Mesenchymal stem cell (in vitro differentiated cells and primary cell): Measurements from ENCODE around the gene NMRK1. TPM values are rescaled to one million over a fixed set of nuclear protein-coding genes. Genes with fewer than 3 reads are reported as not detected.

ENCODE experiments used
- DNase-seq: peaks from one replicate; pipeline ENCODE4 v3.0.0-alpha.2; 2013
- H2AFZ ChIP-seq: one replicate; pipeline ENCODE4 v1.6.1; 2013; ENCODE audit warnings: low read depth, mild to moderate bottlenecking, control low read depth, inconsistent platforms, low read length, moderate library complexity
- H2AK5ac ChIP-seq: 2 replicates; pipeline ENCODE4 v1.6.1; 2013; ENCODE audit warnings: low read length, moderate library complexity, mild to moderate bottlenecking, inconsistent platforms; ENCODE audit not compliant: severe bottlenecking
- H2BK120ac ChIP-seq: one replicate; pipeline ENCODE4 v1.6.1; 2013; ENCODE audit warnings: low read depth, mild to moderate bottlenecking, inconsistent platforms, low read length, moderate library complexity
- H2BK12ac ChIP-seq, 2 experiments: one replicate each; pipeline ENCODE4 v1.6.1; 2013; ENCODE audit warnings: inconsistent platforms in 2 of 2, low read length in 2 of 2, mild to moderate bottlenecking in 2 of 2, moderate library complexity in 2 of 2, control low read depth in 1 of 2
- H2BK15ac ChIP-seq: one replicate; pipeline ENCODE4 v1.6.1; 2013; ENCODE audit warnings: mild to moderate bottlenecking, low read depth, inconsistent platforms; ENCODE audit not compliant: poor library complexity, severe bottlenecking
- H2BK5ac ChIP-seq: 2 replicates; pipeline ENCODE4 v1.6.1; 2013; ENCODE audit warnings: low read depth, mild to moderate bottlenecking, low read length, control low read depth, inconsistent platforms; ENCODE audit not compliant: poor library complexity, severe bottlenecking
- H3K14ac ChIP-seq, 2 experiments: one replicate each; pipeline ENCODE4 v1.6.1; 2013; ENCODE audit warnings: inconsistent platforms in 2 of 2, low read length in 2 of 2, control low read depth in 1 of 2, mild to moderate bottlenecking in 1 of 2, moderate library complexity in 1 of 2
- H3K18ac ChIP-seq, 2 experiments: one replicate each; pipeline ENCODE4 v1.6.1; 2013; ENCODE audit warnings: inconsistent platforms in 2 of 2, low read length in 2 of 2, control low read depth in 1 of 2, low read depth in 1 of 2, mild to moderate bottlenecking in 1 of 2
- H3K23ac ChIP-seq, 2 experiments: one replicate each; pipeline ENCODE4 v1.6.1; 2013; ENCODE audit warnings: inconsistent platforms in 2 of 2, low read length in 2 of 2, mild to moderate bottlenecking in 2 of 2, moderate library complexity in 2 of 2, control low read depth in 1 of 2
- H3K27ac ChIP-seq: 2 replicates; pipeline ENCODE4 v1.5.1; 2013; ENCODE audit warnings: mild to moderate bottlenecking, moderate library complexity, low read length, control low read depth, inconsistent platforms; ENCODE audit not compliant: poor library complexity, severe bottlenecking
- H3K27me3 ChIP-seq, 2 experiments: 2 replicates each; pipeline versions ENCODE4 v1.6.1 to v1.7.0; 2013; ENCODE audit warnings: low read length in 2 of 2, mild to moderate bottlenecking in 2 of 2, moderate library complexity in 2 of 2, control low read depth in 1 of 2, inconsistent platforms in 1 of 2; ENCODE audit not compliant: control insufficient read depth in 1 of 2, insufficient read depth in 1 of 2
- H3K36me3 ChIP-seq, 2 experiments: 2 replicates each; pipeline versions ENCODE4 v1.6.1 to v1.7.0; 2013; ENCODE audit warnings: low read length in 2 of 2, control low read depth in 1 of 2, inconsistent platforms in 1 of 2, low read depth in 1 of 2, mild to moderate bottlenecking in 1 of 2; ENCODE audit not compliant: insufficient read depth in 2 of 2, control insufficient read depth in 1 of 2
- H3K4ac ChIP-seq, 2 experiments: one replicate each; pipeline ENCODE4 v1.6.1; 2013; ENCODE audit warnings: inconsistent platforms in 2 of 2, low read length in 2 of 2, mild to moderate bottlenecking in 2 of 2, moderate library complexity in 2 of 2, control low read depth in 1 of 2, low read depth in 1 of 2
- H3K4me1 ChIP-seq: 2 replicates; pipeline ENCODE4 v1.6.1; 2013; ENCODE audit warnings: low read depth, low read length, control low read depth; ENCODE audit not compliant: control insufficient read depth, insufficient read depth
- H3K4me2 ChIP-seq: 2 replicates; pipeline ENCODE4 v1.6.1; 2013; ENCODE audit warnings: low read length, mild to moderate bottlenecking, inconsistent platforms; ENCODE audit not compliant: poor library complexity, severe bottlenecking
- H3K4me3 ChIP-seq, 2 experiments: 2 replicates each; pipeline versions ENCODE4 v1.5.1 to v1.7.0; 2013; ENCODE audit warnings: low read length in 2 of 2, mild to moderate bottlenecking in 2 of 2, control low read depth in 1 of 2, low read depth in 1 of 2; ENCODE audit not compliant: insufficient read depth in 1 of 2
- H3K79me1 ChIP-seq: replicated peaks from 2 replicates; pipeline ENCODE4 v1.6.1; 2013; ENCODE audit warnings: mild to moderate bottlenecking, control low read depth, low read length, inconsistent platforms; ENCODE audit not compliant: poor library complexity, severe bottlenecking
- H3K9ac ChIP-seq: 2 replicates; pipeline ENCODE4 v1.7.0; 2013; ENCODE audit warnings: mild to moderate bottlenecking, low read length, moderate library complexity
- H3K9me3 ChIP-seq: 2 replicates; pipeline ENCODE4 v1.7.0; 2013; ENCODE audit warnings: mild to moderate bottlenecking, low read length; ENCODE audit not compliant: control insufficient read depth
- H4K8ac ChIP-seq: one replicate; pipeline ENCODE4 v1.6.1; 2013; ENCODE audit warnings: inconsistent platforms, mild to moderate bottlenecking, low read length, moderate library complexity
- H4K91ac ChIP-seq: one replicate; pipeline ENCODE4 v1.6.1; 2013; ENCODE audit warnings: mild to moderate bottlenecking, low read length, inconsistent platforms
- WGBS: methylation state at CpG from one replicate; pipeline ENCODE4 v1.1.7; 2013; ENCODE audit warnings: mixed read lengths; 5-methylcytosine and 5-hydroxymethylcytosine counted together
- small RNA-seq: library from polyadenylated mRNA; stranded (forward); fragments of <200 nt; extraction: miRNeasy Mini kit (QIAGEN cat#:217004); gene quantifications from one replicate; pipeline ENCODE3, GENCODE V24; 2013; ENCODE audit warnings: low read depth

NMRK1 gene

GRCh38 chr9:75017378-75017777, 70.6 kb downstream of the NMRK1 start:
- Histone ChIP-seq H2AK5ac (no peak overlapping the region), H3K4ac (no peak overlapping the region), H3K14ac (no peak overlapping the region), H3K79me1 (peaks cover 15% of the 10 kb centered on the region), H4K91ac (no peak overlapping the region), H3K9ac (peak overlapping the region; percentile 3), H2BK120ac (no peak overlapping the region), H3K27ac (no peak overlapping the region), H3K4me1 (no peaks in the 10 kb centered on the region), H4K8ac (no peak overlapping the region), H3K23ac (no peak overlapping the region), H2BK15ac (no peak overlapping the region), H3K36me3 (peaks cover 0 to 26% of the 10 kb centered on the region in 2 experiments), H3K18ac (no peak overlapping the region), H2AFZ (no peak overlapping the region), H3K4me2 (no peak overlapping the region), H2BK12ac (no peak overlapping the region), H2BK5ac (no peak overlapping the region), H3K27me3 (no peaks in the 10 kb centered on the region), H3K9me3 (no peaks in the 10 kb centered on the region), H3K4me3 (no peak overlapping the region)
- 94% methylated on average over 2 of the region's 3 CpGs for whole genome bisulfite sequencing
- DNase-seq, result no peak

DNA sequence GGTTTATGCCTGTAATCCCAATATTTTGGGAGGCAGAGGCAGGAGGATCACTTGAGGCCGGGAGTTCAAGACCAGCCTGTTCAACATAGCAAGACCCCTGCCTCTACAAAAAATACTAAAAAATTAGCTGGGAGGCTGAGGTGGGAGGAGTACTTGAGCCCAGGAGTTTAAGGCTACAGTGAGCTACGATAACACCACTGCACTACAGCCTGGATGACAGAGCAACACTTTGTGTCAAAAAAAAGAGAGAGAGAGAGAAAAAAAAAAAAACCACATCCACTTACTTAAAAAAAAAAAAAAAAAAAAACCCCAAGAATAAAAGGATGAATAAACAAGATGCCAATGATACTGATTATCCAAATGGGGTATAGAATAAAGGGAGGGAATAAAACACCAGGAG, 74.2 kb downstream of the NMRK1 start:
- H3K9ac ChIP-seq, result no peak overlapping the region
- no peak overlapping the region for H2AK5ac ChIP-seq
- peaks cover 4% of the 10 kb centered on the region for H3K79me1 ChIP-seq
- no peaks in the 10 kb centered on the region for H3K4me1 ChIP-seq
- H3K9me3 ChIP-seq, result peaks cover 2% of the 10 kb centered on the region
- no peak overlapping the region for H4K8ac ChIP-seq
- H3K18ac ChIP-seq, result no peak overlapping the region
- peaks cover 4 to 47% of the 10 kb centered on the region in 2 experiments for H3K36me3 ChIP-seq
- no peak overlapping the region for H2BK12ac ChIP-seq
- DNase-seq, result no peak
- H2BK120ac ChIP-seq, result no peak overlapping the region
- WGBS, result no CpG with 5 or more reads among the region's 2 CpGs
- no peak overlapping the region for H2AFZ ChIP-seq
- H3K27me3 ChIP-seq, result no peaks in the 10 kb centered on the region
- no peak overlapping the region for H3K4ac ChIP-seq
- no peak overlapping the region for H3K4me2 ChIP-seq
- H2BK15ac ChIP-seq, result no peak overlapping the region
- H2BK5ac ChIP-seq, result no peak overlapping the region
- H4K91ac ChIP-seq, result no peak overlapping the region
- H3K23ac ChIP-seq, result no peak overlapping the region
- no peak overlapping the region for H3K14ac ChIP-seq
- no peak overlapping the region for H3K4me3 ChIP-seq
- no peak overlapping the region for H3K27ac ChIP-seq

Small RNA genes within 50 kb of the gene (small RNA-seq; reads per million reads assigned to genes)
- not detected for gene RF02271
